ENCODE data around the gene SBF2.
"Not testable (repeated sequence)": the region's sequence is repeated elsewhere in the genome, so short reads cannot be mapped to it uniquely, and the experiment has no call there.

Gene SBF2

GRCh38 chr11:10134975-10135481 lies 159.0 kb downstream of the SBF2 start:
- ATAC-seq (ENCODE audit: insufficient read depth, low read depth) (no peak), DNase-seq (no peak)
- Histone ChIP-seq H3K27ac (ENCODE audit: low read length) (no peak overlapping the region), H2AFZ (ENCODE audit: low read depth, low read length) (no peak overlapping the region), H3K9ac (ENCODE audit: low read depth, low read length) (no peak overlapping the region), H4K20me1 (ENCODE audit: insufficient read depth, low read length) (no peaks in the 10 kb centered on the region), H3K9me3 (ENCODE audit: insufficient read depth, low read length, severe bottlenecking) (peaks cover 9% of the 10 kb centered on the region), H3K4me3 (ENCODE audit: low read depth in 1 of 2, low read length in 2 of 2) (no peak overlapping the region), H3K36me3 (ENCODE audit: insufficient read depth, low read length) (no peaks in the 10 kb centered on the region), H3K79me2 (ENCODE audit: insufficient read depth, low read length) (no peaks in the 10 kb centered on the region), H3K27me3 (ENCODE audit: insufficient read depth, low read length, poor library complexity) (no peaks in the 10 kb centered on the region), H3K4me2 (ENCODE audit: insufficient read depth, low read length) (no peak overlapping the region), H3K4me1 (ENCODE audit: insufficient read depth, low read length) (no peaks in the 10 kb centered on the region)
- TF ChIP-seq CTCF (IDR thresholded peaks at IDR 0.05; ENCODE audit: borderline replicate concordance, extremely low read depth, low read length, poor library complexity, severe bottlenecking) (no peak), EZH2 (IDR thresholded peaks at IDR 0.05; ENCODE audit: borderline replicate concordance, low read depth, low read length, severe bottlenecking) (no peak)

- not testable (repeated sequence) for H3K9me3 ChIP-seq (ENCODE audit: insufficient read depth, low read length, severe bottlenecking); H3K79me2 ChIP-seq (ENCODE audit: insufficient read depth, low read length); H3K27me3 ChIP-seq (ENCODE audit: insufficient read depth, low read length, poor library complexity); H3K4me2 ChIP-seq (ENCODE audit: insufficient read depth, low read length); H3K4me1 ChIP-seq (ENCODE audit: insufficient read depth, low read length); ATAC-seq (ENCODE audit: insufficient read depth, low read depth); H3K27ac ChIP-seq (ENCODE audit: low read length); H3K4me3 ChIP-seq (ENCODE audit: low read depth in 1 of 2, low read length in 2 of 2); H3K9ac ChIP-seq (ENCODE audit: low read depth, low read length); H3K36me3 ChIP-seq (ENCODE audit: insufficient read depth, low read length); H2AFZ ChIP-seq (ENCODE audit: low read depth, low read length); DNase-seq; H4K20me1 ChIP-seq (ENCODE audit: insufficient read depth, low read length)
These were observed 159.8 kb downstream of the SBF2 start for GRCh38 chr11:10134226-10134625.

- ATAC-seq (ENCODE audit: insufficient read depth, low read depth): not testable (repeated sequence)
These were observed 160.8 kb downstream of the SBF2 start for GRCh38 chr11:10133251-10133650.

GRCh38 chr11:10130875-10131274 lies 163.1 kb downstream of the SBF2 start:
- Histone ChIP-seq H4K20me1 (ENCODE audit: insufficient read depth, low read length) (no peaks in the 10 kb centered on the region), H3K4me2 (ENCODE audit: insufficient read depth, low read length) (no peak overlapping the region), H3K4me3 (ENCODE audit: low read depth in 1 of 2, low read length in 2 of 2) (no peak overlapping the region), H3K27ac (ENCODE audit: low read length) (no peak overlapping the region), H3K36me3 (ENCODE audit: insufficient read depth, low read length) (no peaks in the 10 kb centered on the region), H3K9ac (ENCODE audit: low read depth, low read length) (no peak overlapping the region), H3K9me3 (ENCODE audit: insufficient read depth, low read length, severe bottlenecking) (peaks cover 4% of the 10 kb centered on the region), H3K79me2 (ENCODE audit: insufficient read depth, low read length) (no peaks in the 10 kb centered on the region), H3K4me1 (ENCODE audit: insufficient read depth, low read length) (no peaks in the 10 kb centered on the region), H3K27me3 (ENCODE audit: insufficient read depth, low read length, poor library complexity) (no peaks in the 10 kb centered on the region), H2AFZ (ENCODE audit: low read depth, low read length) (no peak overlapping the region)
- TF ChIP-seq EZH2 (IDR thresholded peaks at IDR 0.05; ENCODE audit: borderline replicate concordance, low read depth, low read length, severe bottlenecking): no peak
- TF ChIP-seq CTCF (IDR thresholded peaks at IDR 0.05; ENCODE audit: borderline replicate concordance, extremely low read depth, low read length, poor library complexity, severe bottlenecking): no peak
- DNase-seq (no peak), ATAC-seq (ENCODE audit: insufficient read depth, low read depth) (no peak)

More at GRCh38 chr11:10133251-10133650, 160.8 kb downstream of the SBF2 start:
- H3K9ac ChIP-seq (ENCODE audit: low read depth, low read length); H3K9me3 ChIP-seq (ENCODE audit: insufficient read depth, low read length, severe bottlenecking); H4K20me1 ChIP-seq (ENCODE audit: insufficient read depth, low read length); H3K4me3 ChIP-seq (ENCODE audit: low read depth in 1 of 2, low read length in 2 of 2); H2AFZ ChIP-seq (ENCODE audit: low read depth, low read length); H3K27me3 ChIP-seq (ENCODE audit: insufficient read depth, low read length, poor library complexity); DNase-seq; H3K4me1 ChIP-seq (ENCODE audit: insufficient read depth, low read length); H3K27ac ChIP-seq (ENCODE audit: low read length); H3K36me3 ChIP-seq (ENCODE audit: insufficient read depth, low read length); H3K4me2 ChIP-seq (ENCODE audit: insufficient read depth, low read length); H3K79me2 ChIP-seq (ENCODE audit: insufficient read depth, low read length): not testable (repeated sequence)

- H3K27ac ChIP-seq (ENCODE audit: low read length); H3K4me1 ChIP-seq (ENCODE audit: insufficient read depth, low read length); H3K4me3 ChIP-seq (ENCODE audit: low read depth in 1 of 2, low read length in 2 of 2); ATAC-seq (ENCODE audit: insufficient read depth, low read depth); DNase-seq; H3K9me3 ChIP-seq (ENCODE audit: insufficient read depth, low read length, severe bottlenecking); H3K4me2 ChIP-seq (ENCODE audit: insufficient read depth, low read length); H3K79me2 ChIP-seq (ENCODE audit: insufficient read depth, low read length); H3K9ac ChIP-seq (ENCODE audit: low read depth, low read length); H4K20me1 ChIP-seq (ENCODE audit: insufficient read depth, low read length); H2AFZ ChIP-seq (ENCODE audit: low read depth, low read length); H3K36me3 ChIP-seq (ENCODE audit: insufficient read depth, low read length); H3K27me3 ChIP-seq (ENCODE audit: insufficient read depth, low read length, poor library complexity): not testable (repeated sequence)
These were observed 164.8 kb downstream of the SBF2 start for GRCh38 chr11:10129184-10129583.
